Uterus (tissue), 2 donors: Measurements from ENCODE around the gene IGFLR1.

ENCODE experiments used
- CTCF ChIP-seq, 4 experiments: fragments of 200-600 bp in 2 of 4; fragments of 450-650 bp in 2 of 4; sonication (generic) in 2 of 4; IDR thresholded peaks; one replicate each; pipeline ENCODE4 v1.5.1; 2016 to 2019; ENCODE audit warnings: antibody characterized with exemption in 4 of 4, mild to moderate bottlenecking in 2 of 4, moderate library complexity in 1 of 4
- POLR2A ChIP-seq, 2 donors: fragments of 450-650 bp; IDR thresholded peaks; one replicate each; pipeline ENCODE4 v1.6.1; 2016; ENCODE audit warnings: antibody characterized with exemption in 2 of 2, mild to moderate bottlenecking in 1 of 2, moderate library complexity in 1 of 2

- TF ChIP-seq CTCF (IDR thresholded peaks at IDR 0.05) (no peak), POLR2A (IDR thresholded peaks at IDR 0.05) (no peak)
Measured at GRCh38 chr19:35704218-35704617, 38.0 kb downstream of the IGFLR1 start, which contains the start of gene ZBTB32.
